GM12872 (cell line): ENCODE results near the gene PPFIBP1.

Experiments used
- TF ChIP-seq, protein P1 (sequence below): IDR thresholded peaks from 3 replicates; pipeline ENCODE4 v1.5.1; 2011; ENCODE audit warnings: low read depth, mild to moderate bottlenecking, low read length, moderate library complexity; ENCODE audit not compliant: insufficient read depth

The PPFIBP1 gene

DNA sequence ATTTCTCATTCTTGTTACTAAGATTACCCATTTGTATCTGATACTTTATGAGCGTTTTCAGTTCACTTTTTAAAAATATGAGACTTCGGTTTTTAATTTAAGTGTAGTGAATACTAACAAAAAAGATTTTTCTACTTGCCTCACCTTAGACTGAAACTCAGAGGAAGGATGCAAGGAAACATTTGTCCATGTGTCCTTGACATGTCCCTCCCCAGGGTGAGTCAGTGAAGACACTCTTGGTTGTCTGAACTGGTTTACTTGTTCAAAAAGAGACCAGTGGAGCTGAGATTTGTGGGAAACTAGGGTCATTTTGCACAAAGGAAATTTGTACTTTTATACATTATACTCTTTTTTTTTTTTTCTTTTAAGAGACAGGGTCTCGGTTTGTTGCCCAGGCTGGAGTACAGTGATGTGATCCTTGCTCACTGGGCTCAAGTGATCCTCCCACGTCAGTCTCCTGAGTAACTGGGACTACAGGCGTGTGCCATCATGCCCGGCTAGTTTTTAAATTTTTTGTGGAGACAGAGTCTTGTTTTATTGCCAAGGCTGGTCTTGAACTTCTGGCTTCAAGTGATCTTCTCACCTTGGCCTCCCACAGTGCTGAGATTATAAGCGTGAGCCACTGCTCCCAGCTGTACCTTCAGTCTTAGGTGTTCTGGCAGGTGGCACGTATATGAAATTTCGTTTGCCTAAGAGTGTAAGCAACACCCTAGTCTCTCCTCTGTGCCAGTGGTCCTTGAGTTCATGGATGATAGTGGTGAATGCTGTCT is 56.7 kb downstream of the PPFIBP1 start:
- TF ChIP-seq, protein P1, sequence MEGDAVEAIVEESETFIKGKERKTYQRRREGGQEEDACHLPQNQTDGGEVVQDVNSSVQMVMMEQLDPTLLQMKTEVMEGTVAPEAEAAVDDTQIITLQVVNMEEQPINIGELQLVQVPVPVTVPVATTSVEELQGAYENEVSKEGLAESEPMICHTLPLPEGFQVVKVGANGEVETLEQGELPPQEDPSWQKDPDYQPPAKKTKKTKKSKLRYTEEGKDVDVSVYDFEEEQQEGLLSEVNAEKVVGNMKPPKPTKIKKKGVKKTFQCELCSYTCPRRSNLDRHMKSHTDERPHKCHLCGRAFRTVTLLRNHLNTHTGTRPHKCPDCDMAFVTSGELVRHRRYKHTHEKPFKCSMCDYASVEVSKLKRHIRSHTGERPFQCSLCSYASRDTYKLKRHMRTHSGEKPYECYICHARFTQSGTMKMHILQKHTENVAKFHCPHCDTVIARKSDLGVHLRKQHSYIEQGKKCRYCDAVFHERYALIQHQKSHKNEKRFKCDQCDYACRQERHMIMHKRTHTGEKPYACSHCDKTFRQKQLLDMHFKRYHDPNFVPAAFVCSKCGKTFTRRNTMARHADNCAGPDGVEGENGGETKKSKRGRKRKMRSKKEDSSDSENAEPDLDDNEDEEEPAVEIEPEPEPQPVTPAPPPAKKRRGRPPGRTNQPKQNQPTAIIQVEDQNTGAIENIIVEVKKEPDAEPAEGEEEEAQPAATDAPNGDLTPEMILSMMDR = no peak

DNA sequence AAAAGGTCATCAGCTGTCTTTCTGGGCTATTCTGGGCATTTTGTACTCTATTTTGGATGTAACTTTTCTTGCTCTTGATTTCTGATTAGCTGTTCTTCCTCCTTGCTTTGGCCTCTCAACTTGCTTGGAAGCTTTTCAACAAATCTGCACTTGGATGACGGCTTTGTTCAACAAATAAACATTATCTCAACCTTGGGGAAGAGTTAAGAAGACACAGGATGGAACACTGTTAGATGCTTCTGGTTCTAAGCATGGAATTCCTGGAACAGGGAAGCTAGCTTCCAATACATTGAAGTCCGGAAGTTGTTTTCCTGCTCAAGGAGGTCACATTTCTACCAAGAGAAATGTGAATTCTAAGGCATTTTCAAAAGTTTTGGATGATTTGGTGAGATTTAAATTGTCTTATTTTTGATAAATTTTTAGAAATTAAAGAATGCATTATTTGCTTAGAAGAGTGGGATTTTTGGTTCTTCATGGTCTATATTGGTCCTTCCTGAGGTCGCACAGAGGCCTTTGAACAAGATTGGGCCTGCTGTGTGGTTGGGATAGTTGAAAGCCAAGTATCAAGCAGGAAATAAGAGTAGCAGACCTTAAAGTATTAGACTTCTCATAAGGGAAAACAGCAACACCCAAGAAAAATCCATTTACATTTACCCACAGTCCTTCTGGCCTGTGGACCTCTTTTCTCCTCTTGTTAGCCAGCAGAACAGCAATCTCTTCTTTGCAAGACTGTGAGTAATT is 59.2 kb downstream of the PPFIBP1 start:
- TF ChIP-seq, protein P1 = no peak

DNA sequence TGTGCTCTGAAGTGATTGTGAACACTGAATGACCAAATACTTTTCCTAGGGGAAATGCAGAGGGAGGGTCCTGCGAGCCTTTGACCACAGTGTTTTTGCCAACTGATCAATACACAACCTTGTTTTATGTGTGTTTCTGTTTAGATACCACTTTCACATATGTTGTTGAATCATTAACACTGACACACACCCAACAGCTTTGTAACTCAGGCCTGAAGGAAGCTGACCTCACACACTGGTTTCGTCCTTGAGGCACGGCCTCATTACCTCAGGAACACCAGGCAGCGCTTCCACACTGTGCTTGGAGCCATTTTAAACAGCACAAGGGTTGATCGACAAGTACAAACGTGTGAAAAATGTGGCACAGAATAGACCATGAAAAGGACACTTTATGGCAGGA is 60.0 kb downstream of the PPFIBP1 start:
- TF ChIP-seq, protein P1 = no peak

DNA sequence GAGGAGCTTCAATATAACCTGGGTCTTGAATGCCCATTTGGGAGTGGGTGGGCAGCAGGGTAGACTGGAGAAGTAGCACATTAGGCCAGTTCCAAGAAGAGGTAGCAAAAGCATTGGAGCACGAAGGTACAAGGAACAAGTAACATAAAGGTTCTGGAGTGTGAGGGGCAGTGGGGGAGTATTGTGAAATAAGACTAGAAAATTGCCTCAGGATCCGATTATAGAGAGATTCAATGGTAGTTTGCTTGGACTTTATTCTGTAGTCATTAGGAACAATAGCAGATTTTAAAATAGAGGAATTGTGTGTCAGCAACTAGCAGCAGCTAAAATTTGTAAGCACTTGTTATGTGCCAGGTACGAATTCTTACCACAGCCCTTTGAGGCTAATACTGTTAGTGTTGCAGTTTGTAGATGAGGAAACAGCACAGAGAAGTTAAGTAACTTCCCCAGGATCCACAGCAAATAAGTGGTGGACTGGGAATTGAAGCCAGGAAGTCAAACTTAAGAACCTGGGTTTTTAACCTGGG is 61.8 kb downstream of the PPFIBP1 start:
- TF ChIP-seq, protein P1 = no peak

DNA sequence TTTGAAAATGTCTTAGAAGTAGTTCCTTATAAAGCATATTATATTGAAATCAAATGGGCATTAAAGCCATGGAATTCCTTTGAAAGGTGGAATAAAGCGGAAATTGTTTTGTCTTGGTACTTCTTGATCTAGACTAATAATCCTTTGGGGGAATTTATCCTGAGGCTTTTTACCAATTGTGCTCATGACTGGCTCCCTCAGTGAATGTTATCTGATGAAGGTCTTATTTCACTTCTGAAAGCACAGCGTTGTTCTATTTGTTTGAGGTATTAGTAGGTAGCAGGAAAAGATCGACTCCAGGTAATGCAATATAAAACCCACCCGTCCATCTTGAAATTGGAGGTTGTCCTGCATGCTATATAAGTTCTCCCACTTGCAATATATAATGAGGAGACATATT is 64.8 kb downstream of the PPFIBP1 start:
- TF ChIP-seq, protein P1 = no peak

DNA sequence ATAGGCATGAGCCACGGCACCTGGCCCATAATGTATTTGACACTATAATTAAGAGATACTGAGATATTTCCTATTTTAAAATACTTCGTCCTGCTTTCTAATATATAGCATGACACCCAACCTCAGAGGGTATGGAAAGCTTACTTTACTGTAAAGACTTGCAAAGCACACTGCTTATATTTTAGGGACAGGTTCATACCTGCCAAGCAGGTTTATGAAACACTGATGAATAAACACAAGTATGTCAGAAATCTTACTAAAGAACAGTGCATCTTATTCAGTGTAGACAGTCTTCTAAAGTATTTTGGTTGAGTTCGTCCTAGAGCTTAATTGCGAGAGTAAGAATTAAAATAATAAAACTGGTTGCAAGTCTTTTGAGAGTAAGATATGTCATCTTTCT is 65.4 kb downstream of the PPFIBP1 start:
- TF ChIP-seq, protein P1 = no peak

DNA sequence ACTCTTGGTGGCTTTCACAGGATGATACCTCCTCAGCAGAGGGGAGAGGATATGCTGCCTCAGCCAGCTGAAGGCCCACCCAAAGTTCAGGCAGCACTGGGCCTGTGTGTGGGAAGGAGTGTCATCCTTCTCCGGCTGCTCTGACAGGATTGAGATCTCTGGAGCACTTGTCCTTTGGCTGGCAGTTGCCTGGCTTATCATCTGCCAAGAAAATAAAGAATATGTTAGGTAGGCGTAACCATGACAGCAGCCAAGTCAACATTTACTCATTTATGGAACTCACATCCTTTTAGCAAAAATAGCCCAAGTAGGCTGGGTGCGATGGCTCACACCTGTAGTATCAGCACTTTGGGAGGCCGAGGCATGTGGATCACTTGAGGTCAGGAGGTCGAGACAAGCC is 68.5 kb downstream of the PPFIBP1 start:
- TF ChIP-seq, protein P1 = no peak
